Measurements from ENCODE around the gene ARHGEF18. TPM values are rescaled to one million over a fixed set of nuclear protein-coding genes. Genes with fewer than 3 reads are reported as not detected.

ARHGEF18 gene
- total RNA-seq, 4 donors from 2014 or later = 21.3 to 45.2 (median 30.4) TPM

DNA sequence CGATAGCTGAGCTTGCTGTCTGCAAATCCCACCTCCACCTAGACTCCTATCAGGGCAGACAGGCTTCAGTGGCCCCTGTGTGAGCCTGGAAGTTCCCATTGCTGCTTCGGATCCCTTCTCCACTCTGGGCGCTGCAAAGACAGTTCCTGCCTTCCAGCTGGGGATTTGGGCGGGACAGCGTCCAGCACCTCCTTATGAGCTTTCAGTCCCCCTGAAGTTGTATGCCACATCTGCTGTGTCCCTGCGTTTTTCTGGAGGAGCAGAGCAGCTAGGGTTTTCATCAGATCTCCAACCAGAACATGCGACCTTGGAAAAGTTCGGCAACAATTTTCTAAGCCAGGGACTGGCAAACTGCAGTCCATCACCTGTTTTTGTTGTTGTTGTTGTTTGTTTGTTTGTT is 38.0 kb downstream of the ARHGEF18 start:
- TF ChIP-seq POLR2A (IDR thresholded peaks at IDR 0.05) (no peak), EP300 (IDR thresholded peaks at IDR 0.05) (no peak), POLR2AphosphoS5 (IDR thresholded peaks at IDR 0.05) (no peak)
- TF ChIP-seq, protein P1, sequence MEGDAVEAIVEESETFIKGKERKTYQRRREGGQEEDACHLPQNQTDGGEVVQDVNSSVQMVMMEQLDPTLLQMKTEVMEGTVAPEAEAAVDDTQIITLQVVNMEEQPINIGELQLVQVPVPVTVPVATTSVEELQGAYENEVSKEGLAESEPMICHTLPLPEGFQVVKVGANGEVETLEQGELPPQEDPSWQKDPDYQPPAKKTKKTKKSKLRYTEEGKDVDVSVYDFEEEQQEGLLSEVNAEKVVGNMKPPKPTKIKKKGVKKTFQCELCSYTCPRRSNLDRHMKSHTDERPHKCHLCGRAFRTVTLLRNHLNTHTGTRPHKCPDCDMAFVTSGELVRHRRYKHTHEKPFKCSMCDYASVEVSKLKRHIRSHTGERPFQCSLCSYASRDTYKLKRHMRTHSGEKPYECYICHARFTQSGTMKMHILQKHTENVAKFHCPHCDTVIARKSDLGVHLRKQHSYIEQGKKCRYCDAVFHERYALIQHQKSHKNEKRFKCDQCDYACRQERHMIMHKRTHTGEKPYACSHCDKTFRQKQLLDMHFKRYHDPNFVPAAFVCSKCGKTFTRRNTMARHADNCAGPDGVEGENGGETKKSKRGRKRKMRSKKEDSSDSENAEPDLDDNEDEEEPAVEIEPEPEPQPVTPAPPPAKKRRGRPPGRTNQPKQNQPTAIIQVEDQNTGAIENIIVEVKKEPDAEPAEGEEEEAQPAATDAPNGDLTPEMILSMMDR (IDR thresholded peaks at IDR 0.05) = no peak
- ATAC-seq = no peak
- 79 to 100% methylated on average over 1 to 3 of the region's 8 CpGs for WGBS, 2 donors (ENCODE audit: low coverage in 1 of 2)

DNA sequence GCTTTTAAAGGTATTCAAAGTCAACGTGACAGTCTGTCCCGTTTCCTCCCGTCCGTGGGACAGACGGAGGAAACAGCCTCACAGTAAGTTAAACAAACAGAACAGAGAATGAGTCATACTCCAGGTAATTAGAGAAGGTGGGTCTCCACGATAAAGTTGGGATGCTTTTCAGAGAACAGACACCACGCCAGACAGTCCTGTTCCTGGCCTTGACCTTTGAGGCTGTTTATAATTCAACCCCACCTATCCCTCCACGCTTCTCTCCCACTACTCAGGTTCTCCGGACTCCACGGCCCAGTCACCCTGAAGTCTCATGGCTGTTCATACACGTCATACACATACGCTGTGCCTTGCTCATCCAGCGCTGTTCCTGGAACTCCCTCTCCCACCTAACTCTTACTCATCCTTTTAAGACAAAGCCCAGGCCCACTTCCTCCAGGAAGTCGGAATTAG is 42.5 kb downstream of the ARHGEF18 start:
- Histone ChIP-seq H3K27me3 (no peaks in the 10 kb centered on the region), H3K4me1 (peaks cover 0 to 19% (median 9%) of the 10 kb centered on the region in 3 donors), H3K4me3 (no peak overlapping the region), H3K9me3 (no peaks in the 10 kb centered on the region), H3K27ac (no peak overlapping the region), H3K36me3 (peaks cover 0 to 32% of the 10 kb centered on the region in 2 donors)
- ATAC-seq = no peak
- 71 to 85% methylated on average over 6 to 10 of the region's 14 CpGs for WGBS, 2 donors (ENCODE audit: low coverage in 1 of 2)
- no peak for TF ChIP-seq POLR2A (IDR thresholded peaks at IDR 0.05)
- no peak for TF ChIP-seq POLR2AphosphoS5 (IDR thresholded peaks at IDR 0.05)
- TF ChIP-seq, protein P1 (IDR thresholded peaks at IDR 0.05) = no peak
- no peak for TF ChIP-seq EP300 (IDR thresholded peaks at IDR 0.05)

More for the DNA sequence above, 38.0 kb downstream of the ARHGEF18 start:
- Histone ChIP-seq H3K9me3 (no peaks in the 10 kb centered on the region), H3K27me3 (no peaks in the 10 kb centered on the region), H3K4me1 (no peaks in the 10 kb centered on the region), H3K36me3 (peaks cover 0 to 38% of the 10 kb centered on the region in 2 donors), H3K27ac (no peak overlapping the region), H3K4me3 (no peak overlapping the region)

DNA sequence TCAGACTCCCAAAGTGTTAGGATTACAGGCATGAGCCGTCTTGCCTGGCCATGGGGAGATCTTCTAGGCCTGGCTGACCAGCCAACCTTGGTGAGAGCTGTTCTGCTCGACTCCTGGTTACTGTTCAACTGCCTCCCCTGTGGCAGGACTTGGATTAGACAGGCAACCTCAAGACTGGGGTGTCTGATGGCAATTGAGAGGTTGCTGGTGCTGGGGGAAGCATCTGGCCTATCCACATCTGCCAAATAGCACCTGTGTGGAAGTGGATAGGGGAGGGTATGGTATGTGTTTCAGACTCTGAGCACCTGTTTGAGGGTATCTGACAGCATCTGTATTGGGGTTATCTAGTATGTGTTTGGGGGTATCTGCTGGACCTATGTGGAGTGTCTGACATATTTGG is 44.7 kb downstream of the ARHGEF18 start:
- 55% methylated on average over 2 of the region's 2 CpGs; no CpG with 5 or more reads in 1 of the 2 donors for WGBS, 2 donors (ENCODE audit: low coverage in 1 of 2)
- ATAC-seq = no peak
- Histone ChIP-seq H3K27me3 (no peaks in the 10 kb centered on the region), H3K4me1 (peaks cover 0 to 39% (median 12%) of the 10 kb centered on the region in 3 donors), H3K36me3 (peaks cover 0 to 15% of the 10 kb centered on the region in 2 donors), H3K4me3 (no peak overlapping the region), H3K9me3 (no peaks in the 10 kb centered on the region), H3K27ac (no peak overlapping the region)
- TF ChIP-seq POLR2AphosphoS5 (IDR thresholded peaks at IDR 0.05) (no peak), POLR2A (IDR thresholded peaks at IDR 0.05) (no peak), EP300 (IDR thresholded peaks at IDR 0.05) (no peak)
- TF ChIP-seq, protein P1 (IDR thresholded peaks at IDR 0.05) = no peak

DNA sequence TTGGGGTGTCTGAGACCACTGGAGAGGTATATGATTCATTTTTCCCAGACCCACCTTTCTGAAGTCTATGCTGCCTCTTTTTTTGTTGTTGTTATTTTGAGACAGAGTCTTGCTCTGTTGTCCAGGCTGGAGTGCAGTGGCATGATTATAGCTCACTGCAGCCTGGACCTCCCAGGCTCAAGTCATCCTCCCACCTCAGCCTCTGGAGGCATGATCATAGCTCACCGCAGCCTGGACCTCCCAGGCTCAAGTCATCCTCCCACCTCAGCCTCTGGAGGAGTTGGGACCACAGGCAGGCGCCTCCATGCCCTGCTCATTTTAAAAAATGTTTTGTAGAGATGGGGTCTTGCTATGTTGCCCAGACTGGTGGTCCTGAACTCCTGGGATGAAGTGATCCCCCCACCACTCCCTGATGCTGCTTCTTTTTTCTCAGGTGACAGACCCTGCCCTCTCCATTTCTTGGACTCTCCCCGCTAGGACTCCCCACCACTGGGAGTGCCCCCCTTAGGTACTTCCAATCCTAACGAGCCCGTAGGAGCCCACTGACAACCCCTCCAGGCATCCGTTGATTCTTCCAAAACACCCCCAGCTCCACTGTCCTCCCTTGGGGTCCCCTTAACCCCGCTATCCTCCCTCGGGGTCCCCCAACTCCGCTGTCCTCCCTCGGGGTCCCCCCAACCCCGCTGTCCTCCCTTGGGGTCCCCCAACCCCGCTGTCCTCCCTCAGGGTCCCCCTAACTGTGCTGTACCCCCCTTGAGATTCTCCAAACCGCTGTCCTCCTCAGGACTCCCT is 45.4 kb downstream of the ARHGEF18 start:
- 8 to 17% methylated on average over 5 to 12 of the region's 13 CpGs for WGBS, 2 donors (ENCODE audit: low coverage in 1 of 2)
- Histone ChIP-seq H3K27ac (peak overlapping the region in 3 of 4 donors; percentile 83 to 92 (median 85)), H3K36me3 (peaks cover 0 to 9% of the 10 kb centered on the region in 2 donors), H3K4me1 (peaks cover 0 to 46% (median 12%) of the 10 kb centered on the region in 3 donors), H3K4me3 (peak overlapping the region; percentile 87 to 98), H3K27me3 (no peaks in the 10 kb centered on the region), H3K9me3 (no peaks in the 10 kb centered on the region)
- TF ChIP-seq POLR2AphosphoS5 (IDR thresholded peaks at IDR 0.05) (no peak), EP300 (IDR thresholded peaks at IDR 0.05) (no peak), POLR2A (IDR thresholded peaks at IDR 0.05) (no peak)
- TF ChIP-seq, protein P1 (IDR thresholded peaks at IDR 0.05) = no peak
- no peak for ATAC-seq

Data from gastroesophageal sphincter (tissue), 4 donors.